Stomach (tissue), 4 donors: ENCODE results near the gene MRPL23.

Experiments
- CTCF ChIP-seq, 7 experiments: fragments of 450-650 bp in 4 of 7; fragments of 200-600 bp in 3 of 7; sonication (generic) in 3 of 7; IDR thresholded peaks; one replicate each; pipeline ENCODE4 v1.5.1; 2016 to 2019; ENCODE audit warnings: antibody characterized with exemption in 7 of 7, control low read depth in 2 of 7, mild to moderate bottlenecking in 1 of 7
- POLR2A ChIP-seq, 4 donors: fragments of 450-650 bp; IDR thresholded peaks; one replicate each; pipeline ENCODE4 v1.6.1; 2016; ENCODE audit warnings: antibody characterized with exemption in 4 of 4, control low read depth in 2 of 4, mild to moderate bottlenecking in 1 of 4, moderate library complexity in 1 of 4

GRCh38 chr11:1930462-1930830 is 16.7 kb upstream of the MRPL23 start:
- TF ChIP-seq POLR2A (IDR thresholded peaks at IDR 0.05) (no peak), CTCF (IDR thresholded peaks at IDR 0.05) (no peak)
